ENCODE measurements around the gene GLCCI1.

GLCCI1 gene

DNA sequence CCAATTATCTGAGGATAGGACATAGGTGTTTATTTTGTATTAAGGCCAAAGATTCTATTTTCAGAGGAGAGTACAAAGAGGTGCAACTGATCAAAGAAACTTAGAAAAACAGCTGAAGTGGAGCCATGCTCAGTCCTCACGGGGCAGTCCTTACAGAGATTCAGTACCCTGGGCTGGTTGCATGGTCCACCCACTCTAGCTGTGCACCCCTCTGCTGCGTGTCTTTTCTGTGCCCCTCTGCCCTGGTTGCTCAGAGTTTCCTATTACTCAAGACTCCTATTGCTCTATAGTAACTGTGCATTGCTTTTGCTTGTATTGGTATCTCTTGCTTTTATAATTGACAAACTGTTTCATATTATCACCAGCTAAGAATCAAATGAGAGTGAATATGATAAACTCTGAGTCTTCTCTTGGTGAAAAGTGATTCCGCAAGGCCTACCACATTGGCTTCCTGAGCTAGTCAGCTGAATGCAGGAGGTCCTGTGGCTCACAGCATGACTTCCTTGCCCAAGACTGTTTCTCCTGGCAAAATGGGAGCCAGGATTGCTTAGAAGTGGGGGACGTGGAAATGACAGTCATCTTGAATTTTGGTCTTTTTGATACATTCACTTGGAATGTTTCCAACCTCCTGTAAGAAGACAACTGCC is 137.0 kb downstream of the GLCCI1 start:
- TF ChIP-seq GATA2 (IDR thresholded peaks at IDR 0.05; ENCODE audit: low read depth, low read length) (no peak), GATA3 (IDR thresholded peaks at IDR 0.05; ENCODE audit: low read depth, low read length) (no peak)

DNA sequence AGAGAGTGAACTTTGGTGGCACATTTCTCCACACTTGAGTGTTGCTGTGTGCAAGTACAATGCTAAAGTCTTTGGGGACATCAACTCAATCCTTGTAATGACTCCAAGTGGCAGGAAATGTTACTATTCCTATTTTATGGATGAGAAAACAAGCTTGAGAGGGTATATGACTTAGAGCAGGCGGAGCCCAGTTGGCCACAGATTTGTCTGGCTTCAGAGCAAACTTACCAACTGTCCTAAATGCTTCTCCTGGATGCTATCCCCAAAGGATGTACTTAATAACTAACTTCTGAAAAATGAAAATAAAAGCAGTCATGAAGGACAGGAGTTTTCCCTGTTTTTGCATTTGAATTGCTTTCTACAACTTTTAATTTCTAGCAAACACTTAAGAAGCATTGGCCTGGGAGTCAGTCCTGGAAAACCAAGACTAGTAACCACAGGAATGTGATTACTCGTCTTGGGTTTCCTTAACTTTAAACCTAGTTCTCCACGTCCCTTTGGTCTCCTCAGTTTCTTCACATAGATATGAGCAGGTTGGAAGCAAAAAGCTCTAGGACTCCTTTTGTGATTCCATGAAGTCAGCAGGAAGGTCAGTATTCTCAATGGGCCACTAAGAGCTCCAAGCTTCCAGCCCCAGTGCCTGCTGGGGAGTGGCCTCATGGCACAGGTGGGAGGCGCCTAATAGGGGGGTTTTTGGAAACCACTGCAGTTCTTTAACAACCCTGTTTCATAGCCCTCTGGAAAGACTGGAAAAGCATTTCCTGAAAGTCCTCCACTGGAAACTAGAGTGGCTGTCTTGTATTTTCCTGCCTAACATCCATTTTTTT is 140.8 kb downstream of the GLCCI1 start:
- TF ChIP-seq GATA3 (IDR thresholded peaks at IDR 0.05; ENCODE audit: low read depth, low read length), result no peak
- TF ChIP-seq GATA2 (IDR thresholded peaks at IDR 0.05; ENCODE audit: low read depth, low read length), result no peak

DNA sequence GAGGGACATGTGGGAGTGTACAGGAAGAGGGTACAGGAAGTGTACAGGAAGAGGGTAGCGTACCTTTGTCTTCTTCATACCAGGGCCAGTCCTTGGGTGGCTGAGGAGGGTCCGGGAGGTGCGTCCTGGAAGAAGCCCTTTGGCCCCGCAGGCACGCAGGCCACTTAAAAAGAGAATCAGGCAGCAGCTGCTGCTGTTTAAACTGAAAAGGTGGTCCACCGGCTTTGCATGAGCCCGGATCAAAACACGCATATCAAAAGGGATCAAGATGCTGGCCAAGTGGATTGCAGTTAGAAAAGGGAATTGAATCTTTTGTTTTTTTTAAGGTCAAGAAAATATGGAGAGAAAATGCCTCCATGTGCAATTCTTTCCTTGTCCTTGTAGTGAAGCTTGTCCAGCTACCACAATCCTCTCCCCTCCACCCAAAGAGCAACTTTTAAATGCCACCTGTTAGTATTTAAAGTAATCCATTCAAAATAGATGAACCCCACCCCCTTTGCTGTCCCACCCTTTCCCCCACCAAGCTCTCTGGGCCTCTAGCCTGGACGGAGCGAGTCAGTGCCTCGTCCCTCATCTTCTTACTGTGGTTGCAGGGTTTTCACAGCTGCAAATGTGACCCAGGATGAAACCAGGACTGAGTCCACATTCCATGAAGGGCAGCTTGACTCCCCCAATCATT is 142.8 kb downstream of the GLCCI1 start:
- TF ChIP-seq GATA3 (IDR thresholded peaks at IDR 0.05; ENCODE audit: low read depth, low read length) (no peak), GATA2 (IDR thresholded peaks at IDR 0.05; ENCODE audit: low read depth, low read length) (no peak)

DNA sequence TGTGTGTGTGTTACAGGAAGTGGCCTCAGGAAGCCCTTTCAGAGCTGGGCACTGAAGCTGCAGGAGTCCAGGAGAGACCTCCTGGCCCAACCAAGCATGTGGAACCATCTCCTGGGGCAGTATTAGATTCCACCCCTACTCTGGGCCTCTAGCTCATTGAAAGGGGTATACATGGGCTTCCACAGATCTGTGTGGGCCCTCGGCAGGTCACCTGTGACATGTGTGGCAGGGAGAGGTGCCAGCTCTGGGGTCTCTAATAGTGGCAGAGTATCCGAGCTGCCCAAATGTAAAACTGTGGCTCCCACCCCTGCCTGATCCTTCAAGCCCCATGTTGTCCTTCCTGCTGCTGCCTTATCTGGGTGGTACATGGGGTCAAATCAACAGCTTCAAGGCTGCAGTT is 144.1 kb downstream of the GLCCI1 start:
- TF ChIP-seq GATA2 (IDR thresholded peaks at IDR 0.05; ENCODE audit: low read depth, low read length) (no peak), GATA3 (IDR thresholded peaks at IDR 0.05; ENCODE audit: low read depth, low read length) (no peak)

DNA sequence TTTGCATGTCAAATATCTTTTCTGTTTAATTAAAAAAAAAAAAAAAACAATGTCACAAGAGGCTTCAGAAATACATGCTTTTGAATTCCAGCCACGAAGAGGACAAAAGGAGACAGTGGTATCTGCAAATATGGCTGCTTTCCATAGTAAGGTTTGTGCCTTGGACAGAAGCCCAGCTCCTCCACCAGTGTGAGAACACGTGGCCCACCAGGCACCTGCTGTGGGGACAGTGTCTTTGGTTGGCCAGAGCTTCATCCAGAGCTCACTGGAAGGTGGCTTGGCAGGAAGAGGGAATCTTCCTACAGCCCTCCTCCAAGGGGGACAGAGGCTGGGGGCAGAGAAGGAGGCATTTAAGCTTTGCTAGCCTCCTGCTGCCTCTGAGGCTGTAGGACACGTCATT is 144.6 kb downstream of the GLCCI1 start:
- TF ChIP-seq GATA2 (IDR thresholded peaks at IDR 0.05; ENCODE audit: low read depth, low read length), result no peak
- no peak for TF ChIP-seq GATA3 (IDR thresholded peaks at IDR 0.05; ENCODE audit: low read depth, low read length)

DNA sequence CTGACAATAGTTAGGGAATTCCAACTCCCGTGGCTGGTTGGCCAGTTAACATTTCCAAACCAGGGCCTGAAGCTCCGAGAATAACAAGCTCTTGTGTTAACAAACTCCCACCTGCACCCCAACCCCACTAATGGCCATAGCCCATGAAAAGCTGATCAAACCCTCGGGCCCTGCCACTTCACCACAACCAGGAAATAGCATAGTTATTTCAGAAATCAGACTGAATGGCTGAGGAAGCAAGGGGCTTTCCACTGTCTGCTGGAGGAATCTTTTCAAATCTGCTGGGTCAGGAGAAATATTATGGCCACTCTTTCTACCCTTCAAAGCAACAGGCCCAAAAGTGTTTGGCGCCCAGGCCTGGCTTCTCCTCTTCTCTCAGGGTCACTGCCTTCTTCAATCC is 145.6 kb downstream of the GLCCI1 start:
- TF ChIP-seq GATA3 (IDR thresholded peaks at IDR 0.05; ENCODE audit: low read depth, low read length), result no peak
- no peak for TF ChIP-seq GATA2 (IDR thresholded peaks at IDR 0.05; ENCODE audit: low read depth, low read length)

DNA sequence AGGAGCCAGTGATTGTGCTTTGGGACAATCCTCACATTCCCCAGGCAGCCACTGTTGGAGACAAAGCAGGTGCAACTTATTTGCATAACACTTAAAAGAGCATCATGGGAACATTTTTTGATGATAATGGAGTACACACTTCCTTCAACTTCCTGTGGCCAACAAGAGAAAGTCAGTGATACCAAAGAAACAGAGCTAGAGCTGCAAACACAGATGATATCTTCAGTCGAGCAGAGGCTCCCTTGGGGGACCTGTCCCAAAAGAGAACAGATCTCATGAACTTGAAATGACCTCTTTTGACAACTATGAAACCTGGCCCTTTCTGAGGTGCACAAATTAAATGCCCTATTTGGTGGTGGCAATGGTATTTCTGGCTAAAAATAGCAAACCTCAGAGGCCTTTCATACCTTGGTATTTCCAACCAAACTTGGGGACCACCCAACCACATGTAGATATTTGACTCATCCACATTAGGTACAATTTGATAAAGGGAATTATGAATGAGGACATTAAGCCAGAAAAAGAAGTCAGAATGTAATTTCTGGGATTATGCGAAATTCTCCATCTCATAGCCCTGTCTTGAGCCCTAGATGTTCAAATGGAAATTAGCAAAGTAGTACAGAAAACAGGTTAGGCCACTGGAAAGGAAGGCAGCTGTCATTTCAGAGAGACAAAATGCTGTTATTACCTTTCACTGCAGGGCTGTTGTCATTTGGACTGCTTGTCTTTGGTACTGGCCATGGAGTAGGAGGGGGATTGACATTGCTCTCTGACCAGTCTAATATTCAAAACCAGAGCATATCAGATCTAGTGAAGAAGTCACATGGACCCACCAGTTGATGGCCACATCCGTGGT is 147.2 kb downstream of the GLCCI1 start:
- TF ChIP-seq GATA2 (IDR thresholded peaks at IDR 0.05; ENCODE audit: low read depth, low read length) (no peak), GATA3 (IDR thresholded peaks at IDR 0.05; ENCODE audit: low read depth, low read length) (no peak)

DNA sequence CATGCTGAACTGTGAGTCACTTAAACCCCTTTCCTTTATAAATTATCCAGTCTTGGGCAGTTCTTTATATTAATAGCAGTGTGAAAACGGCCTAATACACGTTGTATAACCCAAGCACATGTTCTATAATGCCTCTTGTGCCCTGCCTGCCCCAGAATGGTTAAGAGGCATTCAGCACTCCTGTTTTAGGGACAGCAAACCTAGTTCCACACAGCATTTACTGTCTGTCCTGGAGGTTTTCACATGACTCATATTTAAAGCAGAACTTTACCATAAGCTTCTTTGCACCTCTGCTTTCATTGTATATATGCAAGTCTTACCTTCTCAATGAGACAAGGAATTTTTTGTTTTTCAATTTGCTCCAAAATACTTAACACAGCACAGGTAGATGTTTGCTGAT is 148.6 kb downstream of the GLCCI1 start:
- TF ChIP-seq GATA2 (IDR thresholded peaks at IDR 0.05; ENCODE audit: low read depth, low read length) (no peak), GATA3 (IDR thresholded peaks at IDR 0.05; ENCODE audit: low read depth, low read length) (no peak)

DNA sequence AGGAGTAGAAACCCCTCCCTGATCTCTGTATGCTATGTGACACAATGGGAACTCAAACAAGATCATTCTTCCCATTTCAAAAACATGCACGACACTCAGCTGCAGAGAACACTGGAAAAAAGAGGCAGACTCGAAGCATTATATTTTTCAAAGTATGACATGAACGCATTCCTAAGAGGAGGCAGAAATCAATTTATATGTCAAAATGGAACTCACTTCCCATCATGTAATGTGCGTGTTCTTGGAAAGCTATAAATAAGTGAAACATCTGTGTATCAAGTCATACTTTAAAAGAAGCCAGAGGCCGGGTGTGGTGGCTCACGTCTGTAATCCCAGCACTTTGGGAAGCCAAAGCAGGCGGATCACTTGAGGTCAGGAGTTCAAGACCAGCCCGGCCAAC is 150.7 kb downstream of the GLCCI1 start:
- no peak for TF ChIP-seq GATA3 (IDR thresholded peaks at IDR 0.05; ENCODE audit: low read depth, low read length)

DNA sequence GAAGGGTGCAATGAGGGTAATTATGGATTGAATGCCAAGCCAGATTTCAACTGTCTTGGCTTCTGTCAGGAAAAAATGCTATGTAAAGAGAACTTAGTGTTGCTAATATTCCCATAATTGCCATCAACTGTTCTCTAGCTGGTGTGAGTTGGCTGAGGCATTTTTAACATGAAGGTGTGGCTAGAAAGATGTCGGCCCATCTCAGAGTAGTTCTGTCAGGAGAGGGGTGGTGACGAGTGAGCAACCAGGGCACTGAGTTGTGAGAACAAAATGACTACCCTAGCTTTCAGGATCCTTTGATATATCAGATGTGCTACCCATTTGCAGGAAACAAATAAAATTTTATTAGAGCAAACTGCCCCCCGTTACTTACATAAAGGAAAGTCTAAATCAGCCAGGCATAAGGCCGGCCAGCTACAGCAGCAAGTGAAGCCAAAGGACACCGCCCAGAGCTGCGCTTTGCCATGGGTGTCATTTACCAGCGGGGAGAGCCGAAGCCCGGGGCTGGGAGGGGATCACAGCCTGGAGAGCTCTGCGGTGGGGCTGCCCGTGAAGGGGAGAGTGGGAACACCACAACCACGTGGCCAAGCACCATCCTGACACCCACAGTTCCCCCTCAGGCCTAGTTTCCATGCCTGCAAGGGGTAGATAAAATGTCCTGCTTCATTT is 151.9 kb downstream of the GLCCI1 start:
- TF ChIP-seq GATA3 (IDR thresholded peaks at IDR 0.05; ENCODE audit: low read depth, low read length) (no peak), GATA2 (IDR thresholded peaks at IDR 0.05; ENCODE audit: low read depth, low read length) (no peak)

DNA sequence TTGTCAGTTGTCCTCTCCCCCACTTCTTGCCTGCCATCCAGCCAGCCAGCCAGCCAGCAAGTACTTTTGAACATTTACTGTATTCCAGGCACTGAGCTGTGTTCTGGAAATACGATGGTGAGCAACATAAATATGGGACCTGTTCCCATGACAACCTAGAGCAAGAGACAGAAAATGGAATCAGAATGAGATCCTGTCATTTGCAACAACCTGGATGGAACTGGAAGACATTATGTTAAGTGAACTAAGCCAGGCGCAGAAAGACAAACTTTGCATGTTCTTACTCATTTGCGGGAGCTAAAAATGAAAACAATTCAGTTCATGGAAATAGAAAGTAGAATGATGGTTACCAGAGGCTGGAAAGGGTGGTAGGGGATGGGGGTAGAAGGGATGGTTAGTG is 152.6 kb downstream of the GLCCI1 start:
- TF ChIP-seq GATA2 (IDR thresholded peaks at IDR 0.05; ENCODE audit: low read depth, low read length) (no peak), GATA3 (IDR thresholded peaks at IDR 0.05; ENCODE audit: low read depth, low read length) (no peak)

DNA sequence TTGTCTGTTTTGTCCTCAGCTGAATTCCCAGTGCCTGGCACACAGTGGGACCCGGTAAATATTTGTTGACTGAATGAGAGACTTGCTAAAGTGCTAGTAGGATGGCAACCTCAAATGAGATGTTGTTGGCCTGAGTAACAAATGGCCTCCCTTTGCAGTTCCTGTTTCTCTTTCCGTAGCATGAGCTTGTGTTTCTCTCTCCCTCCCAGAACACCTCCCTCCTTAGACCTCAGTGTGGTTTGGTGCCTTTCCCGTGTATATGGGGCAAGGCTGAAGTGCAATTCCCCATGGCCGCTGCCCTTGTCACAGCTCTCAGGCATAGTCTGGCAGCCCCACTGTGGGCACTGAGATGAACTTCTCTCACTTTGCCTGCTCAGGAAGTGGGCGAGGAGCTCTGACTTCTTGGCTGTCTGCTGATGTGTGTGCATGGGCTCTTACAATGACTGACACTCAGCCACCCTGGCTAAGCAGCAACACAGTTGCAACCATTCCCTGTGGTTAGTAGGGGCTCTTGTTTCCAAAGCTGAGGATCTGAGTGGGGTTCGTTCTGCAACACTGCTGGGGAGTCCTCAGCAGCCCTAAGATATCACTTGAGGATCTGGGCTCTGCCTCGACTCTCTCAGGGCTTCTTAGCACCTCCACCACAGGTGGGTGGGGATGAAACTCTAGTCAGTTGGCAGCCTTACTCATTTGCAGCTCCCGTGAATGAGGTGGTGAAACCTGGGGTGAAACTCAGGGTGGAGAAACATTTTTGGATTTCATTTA is 157.3 kb downstream of the GLCCI1 start:
- TF ChIP-seq GATA2 (IDR thresholded peaks at IDR 0.05; ENCODE audit: low read depth, low read length) (no peak), GATA3 (IDR thresholded peaks at IDR 0.05; ENCODE audit: low read depth, low read length) (no peak)

All from SH-SY5Y (cell line).